ENCODE measurements around the gene ATRN. TPM values are rescaled to one million over a fixed set of nuclear protein-coding genes. Genes with fewer than 3 reads are reported as not detected.

The ATRN gene
- total RNA-seq, 1 donor from 2014 or later, result 63.8 TPM

DNA sequence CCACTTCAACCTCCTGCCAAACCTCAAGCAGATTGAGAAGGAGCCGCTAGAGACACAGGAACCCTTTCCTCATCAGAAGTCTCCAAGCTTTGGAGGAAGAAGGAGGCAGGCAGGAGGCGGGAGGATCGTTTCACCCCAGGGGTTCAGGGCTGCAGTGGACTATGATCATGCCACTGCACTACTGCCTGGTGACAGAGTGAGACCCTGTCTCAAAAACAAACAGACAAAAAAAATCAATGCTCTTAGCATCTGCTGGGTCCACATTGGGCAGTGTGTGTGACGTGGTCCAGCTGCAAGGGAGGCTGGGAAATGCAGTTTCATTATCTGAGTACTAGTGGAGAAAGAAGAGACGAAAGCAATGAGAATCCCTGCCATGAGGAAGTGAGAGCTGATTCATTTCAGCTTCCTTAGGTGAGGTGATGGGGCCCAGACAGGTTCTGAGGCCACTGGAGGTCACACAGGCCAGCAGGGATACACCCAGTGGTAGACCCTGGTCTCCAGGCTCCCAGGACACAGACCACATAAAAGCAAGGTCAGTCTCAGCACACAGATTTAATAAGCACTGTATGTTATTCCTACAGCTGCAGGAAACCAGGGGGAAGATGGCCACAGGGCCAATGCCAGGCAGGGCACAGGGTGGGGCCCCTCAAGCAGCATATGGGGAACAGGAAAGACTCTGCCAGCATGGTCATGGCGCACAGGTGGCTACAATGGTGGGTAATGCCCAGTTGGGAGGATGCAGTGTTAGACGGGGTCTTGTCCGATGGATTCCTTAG is 188.1 kb downstream of the ATRN start:
- no peak for DNase-seq

DNA sequence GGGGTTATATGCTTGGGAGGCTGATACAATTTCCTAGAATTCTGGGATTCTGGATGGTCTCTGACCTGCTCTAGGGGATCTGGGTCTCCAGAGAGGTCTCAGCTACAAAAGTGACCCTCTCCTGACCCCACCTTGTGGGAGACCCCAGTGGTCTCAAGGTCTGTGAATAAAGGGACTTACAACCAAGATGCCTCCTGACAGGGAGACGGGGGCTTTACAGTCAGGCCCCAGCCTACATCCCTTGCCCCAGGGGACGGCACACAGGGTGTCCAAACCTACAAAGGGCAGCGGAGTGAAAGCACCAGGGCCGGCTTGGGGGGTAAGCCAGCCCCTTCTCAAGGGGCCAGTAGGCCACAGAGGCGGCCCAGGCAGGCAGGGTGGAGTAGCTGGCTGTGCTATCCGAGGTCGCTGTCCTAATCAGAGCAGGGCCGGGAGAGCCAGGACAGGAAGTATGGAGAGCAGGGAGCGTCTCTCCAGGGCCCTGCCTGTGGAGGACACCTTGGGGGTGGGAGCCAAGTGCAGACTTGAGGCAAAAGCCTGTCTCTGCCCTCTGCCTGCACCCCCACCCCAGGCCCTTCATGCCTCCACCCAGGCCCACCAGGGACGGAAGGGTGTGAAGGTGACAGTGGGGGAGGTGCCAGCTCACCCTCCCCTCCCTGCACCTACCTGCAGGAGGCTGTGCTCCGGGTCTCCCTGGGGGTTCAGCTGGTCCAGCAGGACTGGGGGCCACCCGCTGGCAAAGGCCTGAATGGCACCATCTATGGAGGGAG is 188.9 kb downstream of the ATRN start:
- DNase-seq, result no peak

DNA sequence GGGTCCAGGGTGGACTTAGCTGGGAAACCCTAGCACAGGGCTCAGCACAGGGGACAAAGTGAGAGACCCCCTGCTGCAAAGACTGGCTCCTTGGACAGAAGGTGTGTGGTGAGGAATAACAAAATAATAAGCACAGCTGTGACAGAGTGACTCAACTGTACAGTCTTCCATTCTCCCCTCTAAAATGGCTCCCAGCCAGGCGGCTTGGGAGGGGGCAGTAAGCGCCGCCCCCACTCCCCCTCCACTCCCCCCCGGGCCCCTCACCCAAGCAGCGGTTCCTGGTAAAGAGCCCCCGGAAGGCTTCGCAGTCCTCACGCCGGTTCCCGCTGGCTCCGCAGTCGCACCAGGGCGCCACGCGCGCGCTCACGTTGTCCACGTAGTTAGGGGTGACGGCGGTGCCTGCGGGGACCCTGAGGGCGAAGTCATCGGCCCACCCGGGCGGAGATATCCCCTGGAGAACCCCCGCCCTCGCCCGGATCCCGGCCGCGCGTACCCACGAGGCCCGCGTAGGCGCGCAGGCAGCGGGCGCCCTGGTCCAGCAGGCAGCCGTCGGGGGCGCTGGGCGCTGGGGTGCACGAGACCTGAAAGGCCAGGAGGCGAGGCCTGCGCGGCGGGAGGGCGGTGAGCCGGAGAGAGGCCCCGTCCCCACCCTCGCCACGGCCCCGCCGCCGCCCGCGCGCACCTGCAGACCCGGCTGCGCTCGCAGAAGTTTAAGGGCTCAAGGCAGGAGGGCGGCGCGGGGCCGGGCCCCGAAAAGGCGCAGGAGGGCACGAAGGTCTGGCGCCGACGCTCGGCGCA is 189.6 kb downstream of the ATRN start:
- no peak for DNase-seq

DNA sequence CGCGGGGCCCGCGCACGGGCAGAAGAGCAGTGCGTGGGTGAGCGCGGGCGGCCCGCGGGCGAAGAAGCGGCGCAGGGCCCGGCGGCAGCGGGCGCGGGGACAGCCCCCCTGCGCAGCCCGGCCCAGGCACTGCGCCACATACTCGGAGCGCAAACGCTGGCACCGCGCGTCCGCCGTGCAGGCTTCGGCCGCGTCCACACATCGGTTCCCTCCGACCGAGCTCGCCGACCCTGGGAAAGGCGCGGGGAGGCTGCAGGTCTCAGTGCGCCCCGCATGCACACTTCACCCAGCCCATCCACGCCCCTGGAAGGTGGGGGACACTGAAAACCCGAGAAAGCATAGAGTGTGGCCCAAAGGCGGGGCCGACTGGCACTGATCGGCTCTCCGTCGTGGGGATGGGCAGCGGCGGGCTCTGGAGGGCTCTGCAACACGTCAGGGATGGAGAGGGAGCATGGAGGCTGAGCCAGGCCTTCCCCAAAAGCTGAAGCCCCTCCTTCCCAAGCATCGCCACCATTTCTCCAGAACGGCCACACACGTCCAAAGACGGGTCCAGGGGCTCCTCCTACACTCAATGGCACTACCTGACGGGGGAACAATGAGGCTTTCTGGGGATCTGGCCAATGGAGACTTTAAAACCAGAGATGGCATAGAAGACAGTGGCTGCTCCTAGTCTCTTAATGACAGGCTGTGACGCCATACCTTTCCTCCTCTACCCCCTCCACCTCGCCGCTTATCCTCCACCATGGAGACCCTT is 190.4 kb downstream of the ATRN start:
- no peak for DNase-seq

DNA sequence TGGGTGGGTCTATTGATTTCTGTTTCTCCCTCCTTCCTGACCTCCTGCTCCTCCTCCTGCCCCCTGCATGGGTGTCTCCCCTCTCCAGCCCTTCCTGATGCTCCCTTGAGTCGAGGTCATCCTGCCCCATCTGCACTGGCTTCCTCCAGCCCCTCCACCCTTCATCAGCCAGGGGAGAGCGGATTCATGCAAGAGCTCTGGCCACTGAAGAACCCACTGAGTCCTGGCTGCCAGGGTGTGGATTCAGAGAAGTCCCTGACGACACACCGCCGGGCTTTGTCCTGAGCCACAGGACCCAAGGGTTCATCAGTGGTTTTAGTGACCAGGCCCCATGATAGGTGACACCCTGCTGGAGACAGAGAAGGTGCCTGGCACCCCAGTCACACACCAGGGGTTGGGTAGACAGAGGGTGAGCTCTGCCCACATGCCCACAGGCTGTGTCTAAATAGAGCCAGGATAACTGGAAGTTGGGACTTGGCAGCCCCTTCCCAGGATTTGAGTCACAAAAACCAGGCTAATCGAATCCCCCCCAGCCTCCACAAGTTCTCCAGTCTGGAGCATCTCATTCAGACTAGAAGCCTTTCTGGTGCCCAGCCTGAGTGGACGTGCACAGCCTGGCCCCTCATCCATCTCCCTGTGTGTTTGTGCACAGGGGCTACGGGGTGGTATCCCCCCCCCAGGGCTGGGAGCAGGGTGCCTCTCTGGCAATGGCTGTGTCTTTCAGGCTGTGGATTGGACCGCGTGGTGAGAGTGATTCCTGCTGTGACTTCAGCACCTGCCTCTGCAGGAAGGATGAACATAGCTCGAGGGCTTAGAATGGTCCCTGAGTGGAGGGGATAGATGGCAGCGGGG is 191.2 kb downstream of the ATRN start:
- no peak for DNase-seq

DNA sequence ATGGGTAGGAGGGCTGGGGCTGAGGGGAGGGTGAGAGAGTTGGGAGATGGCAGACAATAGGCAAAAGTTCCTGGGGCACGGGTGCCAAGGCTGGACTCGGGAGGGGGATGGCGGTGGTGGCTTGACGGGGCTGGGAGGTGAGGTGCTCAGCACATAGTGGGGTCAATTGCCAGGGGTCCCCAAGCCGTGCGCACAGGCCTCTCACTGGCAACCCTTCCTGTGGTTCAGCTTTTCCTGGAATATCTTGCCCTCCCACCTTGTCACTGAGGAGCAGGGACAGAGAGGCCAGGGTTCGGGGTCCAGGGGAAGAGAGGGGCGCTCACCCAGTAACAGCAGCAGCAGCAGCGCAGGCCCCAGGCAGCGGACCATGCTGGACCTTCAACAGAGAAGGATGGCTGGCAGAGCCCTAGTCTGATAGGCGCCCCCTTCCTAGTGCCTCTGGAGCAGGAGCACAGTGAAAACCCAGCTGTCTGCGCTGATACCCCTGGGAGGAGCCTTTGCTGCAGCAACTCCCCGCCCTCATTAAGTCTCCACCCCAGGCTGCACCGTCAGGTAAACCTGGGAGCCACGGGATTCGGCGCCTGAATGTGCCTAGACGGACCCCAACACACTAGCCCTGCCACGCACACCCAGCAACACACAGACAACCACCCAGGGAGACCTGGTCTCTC is 192.3 kb downstream of the ATRN start, which contains the start of gene GFRA4:
Gene GFRA4 (minus strand): TSS at position 369 of the 671 bp plus-strand sequence. CDS start 0 bp downstream, at position 369.
- no peak for DNase-seq

DNA sequence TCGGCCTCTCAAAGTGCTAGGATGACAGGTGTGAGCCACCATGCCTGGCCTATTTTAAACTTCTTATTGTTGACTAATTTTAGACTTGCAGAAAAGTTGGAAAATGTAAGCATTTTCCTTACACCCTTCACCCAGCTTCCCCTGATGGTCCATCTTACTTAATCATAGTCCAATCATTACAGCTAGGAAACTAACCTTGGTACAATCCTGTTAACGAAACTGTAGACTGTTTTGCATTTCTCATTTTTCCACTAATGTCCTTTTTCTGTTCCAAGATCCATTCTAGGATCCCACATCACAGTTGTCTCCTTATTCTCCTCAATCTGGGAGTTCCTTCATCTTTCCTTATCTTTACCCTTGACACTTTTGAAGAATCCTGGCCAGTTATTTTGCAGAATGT is 193.0 kb downstream of the ATRN start:
- no peak for DNase-seq

DNA sequence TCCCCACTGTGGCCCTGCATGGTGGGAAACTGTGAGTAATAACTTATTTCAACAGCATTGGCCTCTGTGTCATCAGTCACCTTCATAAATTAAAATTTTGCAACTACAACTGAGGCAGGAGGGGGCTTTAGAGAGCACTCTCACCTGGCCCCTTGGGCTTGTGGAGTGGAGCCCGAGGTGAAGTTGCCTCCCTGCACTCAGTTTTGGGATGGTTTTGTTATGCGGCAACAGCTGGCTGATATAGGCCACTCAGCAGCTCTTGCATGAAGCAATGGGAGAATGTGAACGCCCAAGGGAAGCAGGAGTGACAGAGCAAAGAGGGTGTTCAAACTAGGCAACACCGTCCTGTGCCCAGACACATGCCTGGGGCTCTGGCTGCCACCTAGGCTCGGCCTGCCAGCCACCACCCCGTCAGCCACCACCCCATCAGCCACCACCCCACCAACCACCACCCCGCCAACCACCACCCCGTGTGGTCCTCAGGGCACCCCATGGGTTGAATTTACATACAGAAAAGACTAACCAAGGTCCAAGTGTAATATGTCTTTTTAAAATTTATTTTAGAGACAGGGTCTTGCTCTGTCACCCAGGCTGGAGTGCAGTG is 196.7 kb downstream of the ATRN start:
- no peak for DNase-seq

DNA sequence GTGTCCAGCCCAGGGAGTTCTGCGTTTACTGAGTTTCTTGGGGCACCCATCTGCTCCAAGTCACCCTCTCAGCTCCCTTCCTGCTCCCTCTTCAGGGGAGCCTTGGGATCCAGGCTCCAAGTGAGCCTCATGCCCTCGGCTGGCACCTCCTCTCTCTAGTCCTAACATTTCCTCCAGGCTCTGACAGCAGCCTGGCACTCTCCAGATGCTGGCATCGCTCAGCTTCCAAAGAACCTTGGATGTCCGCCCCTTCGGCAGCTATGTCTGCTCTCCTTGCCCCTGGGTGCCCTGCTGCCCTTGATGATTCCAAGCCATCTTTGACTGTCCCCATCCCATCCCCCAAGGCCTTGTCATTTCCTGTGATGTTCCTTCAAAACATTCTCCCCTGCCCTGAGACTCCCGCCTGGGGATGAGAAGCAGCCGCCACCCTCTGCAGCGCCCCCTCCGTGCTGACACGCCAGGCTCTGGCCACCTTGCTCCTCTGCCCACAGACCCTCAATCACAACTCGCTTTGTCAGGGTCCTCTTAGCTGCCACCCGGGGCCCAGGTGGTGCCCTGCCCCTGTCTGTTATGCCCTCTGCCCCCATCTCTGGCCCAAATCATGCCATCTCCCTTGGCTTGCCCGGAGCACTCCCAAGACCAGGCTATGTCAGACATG is 199.0 kb downstream of the ATRN start:
- no peak for DNase-seq

DNA sequence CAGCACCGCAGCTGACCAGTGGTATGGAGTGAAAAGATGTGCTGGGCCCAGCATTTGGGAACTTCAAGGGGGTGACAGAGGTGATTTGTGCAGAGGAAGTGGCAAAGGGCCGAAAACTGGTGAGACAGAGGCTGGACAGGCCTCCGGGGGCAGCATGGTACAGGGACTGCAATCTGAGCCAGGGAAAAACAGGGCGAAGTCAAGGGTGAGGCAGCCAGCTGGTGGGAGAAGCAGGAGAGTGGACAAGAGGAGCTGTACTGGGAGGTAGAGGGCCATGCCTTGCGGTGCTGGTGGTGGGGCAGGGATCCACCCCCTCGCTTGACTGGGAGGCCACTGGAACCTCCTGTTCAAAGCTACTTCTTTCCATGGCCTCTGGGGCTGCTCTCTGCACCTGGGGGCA is 199.7 kb downstream of the ATRN start:
- no peak for DNase-seq

DNA sequence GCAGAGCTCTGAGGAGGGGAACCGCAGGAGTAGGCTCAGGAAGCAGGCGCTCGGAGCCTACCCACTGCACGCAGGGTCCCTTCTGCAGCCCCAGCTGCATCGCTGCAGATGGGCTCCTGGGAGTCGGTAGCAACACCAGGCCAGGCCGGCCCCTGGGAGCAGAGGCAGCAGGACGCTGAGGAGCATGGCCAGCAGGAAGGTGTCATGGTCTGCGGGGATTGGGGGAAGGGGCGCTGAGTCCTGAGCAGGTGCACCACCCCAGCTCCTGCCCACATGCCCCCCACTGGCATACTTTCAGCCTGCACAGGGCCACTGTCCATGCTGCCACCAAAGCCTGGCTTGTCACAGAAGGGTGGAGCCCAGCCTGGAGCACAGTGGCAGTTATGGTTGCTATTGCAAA is 200.1 kb downstream of the ATRN start:
- no peak for DNase-seq

DNA sequence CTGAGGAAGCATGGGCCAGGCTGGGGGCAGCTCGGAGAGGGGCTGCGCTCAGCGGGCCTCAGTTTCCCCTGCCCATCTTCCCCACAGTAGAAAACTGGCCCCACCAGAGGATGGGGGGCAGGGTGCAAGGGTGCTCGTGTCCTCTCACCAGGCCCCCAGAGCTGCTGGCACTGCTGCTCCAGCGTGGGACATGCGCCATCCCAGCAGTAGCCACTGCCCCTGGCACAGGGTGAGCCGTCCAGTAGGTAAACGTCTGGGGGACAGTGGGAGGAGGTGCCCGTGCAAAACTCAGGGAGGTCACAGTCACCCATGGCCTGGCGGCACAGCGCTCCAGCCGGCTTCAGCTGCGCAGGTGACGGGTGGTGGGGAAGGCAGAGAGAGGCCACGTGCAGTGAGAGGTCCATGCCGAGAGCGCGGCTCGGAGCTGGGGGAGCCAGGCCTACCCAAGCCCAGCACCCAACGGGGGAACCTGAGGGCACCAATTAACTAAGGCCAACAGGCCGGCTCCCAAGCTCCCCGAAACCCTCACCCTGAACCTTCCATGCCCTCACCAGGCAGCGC is 201.2 kb downstream of the ATRN start:
- no peak for DNase-seq

DNA sequence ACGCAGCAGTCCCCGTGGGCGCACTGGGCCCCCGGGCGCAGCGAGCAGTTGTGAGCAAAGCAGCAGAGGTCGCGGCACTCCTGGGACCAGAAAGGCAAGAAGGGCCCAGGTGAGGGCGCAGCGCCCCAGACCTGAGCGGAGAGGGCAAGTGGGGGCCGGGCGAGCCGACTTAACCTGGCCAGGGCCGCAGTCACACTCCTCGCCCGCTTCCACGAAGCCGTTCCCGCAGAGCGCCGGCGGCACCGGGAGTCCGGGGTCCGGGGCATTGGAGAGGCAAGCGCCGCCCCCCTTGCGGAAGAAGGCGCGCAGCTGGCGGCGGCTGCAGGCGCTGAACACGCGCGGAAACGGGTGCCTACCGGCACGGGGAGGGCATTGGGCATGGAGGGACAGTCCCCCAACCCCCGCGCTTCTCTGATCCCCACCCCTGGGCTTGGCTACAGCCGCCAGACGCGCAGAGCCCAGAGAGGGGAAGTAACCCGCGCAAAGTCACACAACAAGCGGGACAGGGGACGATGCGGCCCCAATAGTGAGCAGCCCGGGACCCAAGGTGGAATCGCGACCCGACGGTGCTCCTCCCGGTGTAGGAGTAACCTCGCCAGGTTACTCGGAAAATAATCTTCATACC is 201.8 kb downstream of the ATRN start:
- DNase-seq, result no peak

DNA sequence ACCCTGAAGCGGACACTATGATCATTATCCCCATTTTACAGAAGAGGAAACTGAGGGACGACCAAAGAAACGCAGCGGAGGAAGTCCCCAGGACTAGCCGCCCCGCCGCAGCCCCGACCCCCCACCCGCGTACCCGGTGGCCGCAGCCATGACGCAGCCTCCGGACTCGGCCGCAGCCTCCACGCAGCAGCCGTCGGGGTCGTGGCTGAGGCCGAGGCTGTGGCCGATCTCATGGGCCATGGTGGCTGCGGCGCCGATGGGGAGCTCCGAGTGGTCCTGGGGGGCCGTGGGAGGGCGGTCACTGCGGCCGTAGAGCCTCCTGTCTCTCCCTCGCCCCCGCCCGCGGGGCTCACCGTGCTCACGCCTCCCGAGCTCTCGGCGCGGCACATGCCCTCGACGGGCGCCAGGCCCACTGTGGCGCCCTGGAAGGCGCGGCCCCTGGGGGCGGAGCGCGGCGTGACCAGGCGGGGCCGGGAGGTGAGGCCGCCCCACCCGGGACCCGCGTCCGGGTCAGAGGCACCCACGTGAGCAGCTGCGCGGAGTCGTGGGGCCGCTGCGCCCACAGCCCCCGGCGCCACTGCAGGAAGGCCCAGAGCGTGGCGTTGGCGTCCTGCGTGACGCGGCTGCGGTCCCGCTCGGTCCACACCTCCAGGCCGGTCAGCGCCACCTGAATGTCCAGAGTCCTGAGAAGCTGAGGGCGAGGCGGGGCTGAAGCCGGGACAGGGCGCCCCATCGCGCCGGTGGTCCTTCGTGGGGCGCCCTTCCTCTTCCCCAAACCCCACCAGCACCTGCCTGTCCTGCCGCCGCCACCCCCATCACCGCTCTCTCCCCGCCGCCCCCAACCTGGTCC is 202.6 kb downstream of the ATRN start:
- no peak for DNase-seq

DNA sequence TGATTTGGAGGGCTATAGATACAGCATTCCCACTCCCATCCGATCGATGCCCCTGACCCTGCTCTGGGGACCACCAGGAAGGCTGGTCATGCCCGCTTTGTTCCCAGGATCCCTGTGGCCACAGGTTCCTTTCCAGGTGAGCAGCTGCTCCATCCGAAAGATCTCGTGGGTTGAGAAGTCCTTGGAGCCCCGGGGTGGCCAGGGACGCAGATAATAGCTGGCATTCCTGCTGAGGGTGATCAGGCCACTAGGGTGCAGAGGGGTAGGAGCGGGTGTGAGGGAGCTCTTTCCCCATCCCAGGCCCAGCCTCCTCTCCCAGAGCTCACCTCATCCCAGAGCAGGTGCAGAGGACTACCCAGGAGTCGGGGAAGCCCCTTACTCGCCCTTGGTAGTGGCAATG is 203.6 kb downstream of the ATRN start:
- DNase-seq, result no peak

DNA sequence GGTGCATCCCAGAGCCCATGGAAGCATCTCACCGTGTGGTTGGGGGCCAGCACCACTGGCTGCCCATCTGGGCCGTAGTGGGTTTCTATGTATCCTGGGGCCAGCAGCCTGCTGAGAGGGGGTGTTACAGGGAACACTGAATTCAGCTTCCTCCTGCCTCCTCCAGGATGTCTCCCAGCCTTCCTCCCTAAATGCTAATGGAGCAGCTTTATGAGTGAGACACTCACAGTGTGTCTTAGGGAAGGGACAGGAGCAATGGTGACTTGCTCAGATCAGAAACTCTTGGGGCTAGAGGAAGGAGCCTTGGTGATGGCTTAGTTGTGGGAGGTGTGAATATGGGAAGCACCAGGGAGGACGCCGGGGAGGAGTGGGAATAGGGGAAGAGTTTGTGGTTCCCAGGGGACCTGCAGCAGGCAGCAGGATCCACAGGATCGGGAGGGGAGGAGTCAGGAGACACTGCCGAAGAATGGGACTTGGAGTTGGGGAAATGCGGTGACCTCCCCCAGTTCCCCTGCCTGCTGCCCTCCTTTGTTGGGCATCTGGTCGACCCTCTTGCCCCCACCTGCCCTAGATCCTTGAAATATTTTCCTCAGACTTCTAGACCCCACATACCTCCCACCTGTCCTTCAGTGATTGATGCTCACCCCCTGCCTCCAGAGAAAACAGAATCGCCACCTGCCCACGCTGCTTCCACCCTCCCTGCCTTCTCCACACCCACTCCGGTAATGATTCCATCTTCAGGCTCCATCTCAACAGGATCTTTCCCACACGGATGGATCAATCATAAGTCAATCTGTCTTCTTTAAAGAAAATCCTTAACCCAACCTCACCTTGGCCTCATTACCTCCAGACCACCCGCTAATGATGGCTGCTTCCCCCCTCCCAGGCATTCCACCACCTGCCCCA is 204.4 kb downstream of the ATRN start:
- no peak for DNase-seq

DNA sequence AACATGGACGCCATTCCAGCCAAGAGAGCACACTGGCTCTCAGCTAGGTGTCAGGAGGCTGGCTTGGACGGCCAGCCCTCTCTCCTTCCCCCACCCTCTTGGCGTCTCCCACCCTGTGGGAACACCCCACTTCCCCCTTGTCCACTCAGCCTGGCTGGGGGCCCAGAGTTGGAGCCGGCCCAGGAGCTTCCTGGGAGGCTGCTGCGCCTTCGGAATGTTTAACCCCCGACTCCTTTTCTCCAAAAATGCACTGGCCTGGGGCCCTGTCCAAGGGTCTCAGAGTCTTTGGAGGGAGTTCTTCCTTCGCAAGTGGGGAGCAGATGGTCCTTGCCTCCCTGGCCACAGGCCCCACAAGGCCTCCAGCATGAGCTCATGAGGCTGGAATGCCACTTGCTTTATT is 206.9 kb downstream of the ATRN start:
- DNase-seq, result no peak

Data from occipital lobe (tissue), 2 donors.